ENCODE data around the gene SAMD14.

- TF ChIP-seq EZH2 (IDR thresholded peaks at IDR 0.05; ENCODE audit: borderline replicate concordance, insufficient read depth, low read depth, low read length, poor library complexity, severe bottlenecking) (no peak), CTCF (IDR thresholded peaks at IDR 0.05) (no peak)
Observed at GRCh38 chr17:50157891-50158290, 27.9 kb upstream of the SAMD14 start.
